ENCODE data around the gene MAP6D1.
"Not testable (repeated sequence)": the region's sequence is repeated elsewhere in the genome, so short reads cannot be mapped to it uniquely, and the experiment has no call there.

Gene MAP6D1

GRCh38 chr3:183799461-183799860 is 25.9 kb downstream of the MAP6D1 start:
- no peak for DNase-seq (ENCODE audit: low read depth in 3 of 3)

DNA sequence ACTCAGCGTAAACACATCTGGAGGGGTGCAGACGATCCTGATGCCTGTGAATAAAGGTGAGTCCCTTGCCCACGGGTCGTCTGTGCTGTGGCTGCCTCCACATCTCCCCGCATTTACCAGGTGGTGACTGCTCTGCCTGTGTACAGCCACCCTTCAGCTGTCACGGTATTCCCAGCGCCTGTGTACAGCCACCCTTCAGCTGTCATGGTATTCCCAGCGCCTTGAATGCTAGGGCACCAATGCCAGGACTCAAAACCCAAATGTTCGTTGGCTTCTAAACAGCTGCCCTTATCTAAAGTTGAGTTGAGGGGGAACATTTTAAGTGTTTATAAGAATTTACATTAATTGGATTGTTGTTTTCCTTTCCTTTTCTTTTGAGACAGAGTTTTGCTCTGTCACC is 27.4 kb downstream of the MAP6D1 start:
- DNase-seq (ENCODE audit: low read depth in 3 of 3) = no peak

- no peak for DNase-seq (ENCODE audit: low read depth in 3 of 3)
Measured at GRCh38 chr3:183796372-183796771, 29.0 kb downstream of the MAP6D1 start.

DNA sequence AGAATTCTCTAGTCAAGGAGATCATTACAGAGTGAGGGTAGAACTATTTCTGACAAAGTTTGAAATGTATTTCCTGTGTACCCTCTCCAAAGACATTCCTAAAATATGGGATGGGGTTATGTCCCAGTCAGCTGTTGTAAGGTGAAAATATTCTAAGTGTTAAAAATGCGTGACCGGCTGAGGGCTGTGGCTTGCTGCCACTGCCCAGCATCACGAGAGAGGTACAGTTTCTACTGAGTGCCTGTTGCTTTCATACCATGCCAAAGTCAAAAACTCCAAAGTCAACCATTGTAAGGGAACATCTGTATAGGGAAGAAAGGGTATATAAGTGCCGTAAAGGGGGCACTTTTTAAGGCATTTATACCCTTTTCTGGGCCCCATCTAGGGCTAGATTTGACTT is 30.9 kb downstream of the MAP6D1 start:
- DNase-seq (ENCODE audit: low read depth in 3 of 3) = no peak

GRCh38 chr3:183792976-183793375 is 32.4 kb downstream of the MAP6D1 start:
- DNase-seq (ENCODE audit: low read depth in 3 of 3) = no peak

- DNase-seq (ENCODE audit: low read depth in 3 of 3) = no peak
Measured at GRCh38 chr3:183790700-183791099, 34.7 kb downstream of the MAP6D1 start.

DNA sequence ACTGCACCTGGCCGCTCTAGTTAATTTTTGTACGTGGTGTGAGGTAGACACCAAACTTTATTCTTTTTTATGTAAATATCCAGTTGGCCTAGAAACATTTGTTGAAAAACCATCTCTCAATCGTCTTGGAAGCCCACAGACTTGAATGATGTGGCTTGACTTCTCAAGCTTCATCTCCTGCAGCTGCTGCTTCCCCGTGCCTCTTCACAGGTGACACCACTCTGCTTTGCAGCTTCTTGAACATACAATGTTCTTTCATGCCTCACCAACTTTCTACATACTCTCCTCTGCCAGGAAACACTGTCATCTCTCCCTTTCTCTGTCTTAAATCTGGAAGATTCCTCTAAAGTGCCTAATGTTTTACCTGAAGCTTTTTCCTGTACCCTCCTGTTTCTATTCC is 35.6 kb downstream of the MAP6D1 start:
- DNase-seq (ENCODE audit: low read depth in 3 of 3) = no peak

DNA sequence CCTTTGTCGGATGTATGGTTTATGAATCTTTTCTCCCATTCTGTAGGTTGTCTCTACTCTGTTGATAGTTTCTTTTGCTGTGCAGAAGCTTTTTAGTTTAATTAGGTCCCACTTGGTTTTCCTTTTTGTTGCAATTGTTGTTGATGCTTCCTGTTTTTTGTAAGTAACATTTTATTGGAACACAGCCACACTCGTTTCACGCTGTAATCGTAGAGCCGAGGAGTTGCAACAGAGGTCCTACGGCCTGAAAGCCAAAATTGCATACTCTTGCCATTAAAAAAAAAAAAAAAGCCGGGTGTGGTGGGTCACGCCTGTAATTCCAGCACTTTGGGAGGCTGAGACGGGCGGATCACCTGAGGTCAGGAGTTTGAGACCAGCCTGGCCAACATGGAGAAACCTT is 40.9 kb downstream of the MAP6D1 start:
- DNase-seq (ENCODE audit: low read depth in 3 of 3) = not testable (repeated sequence)

DNA sequence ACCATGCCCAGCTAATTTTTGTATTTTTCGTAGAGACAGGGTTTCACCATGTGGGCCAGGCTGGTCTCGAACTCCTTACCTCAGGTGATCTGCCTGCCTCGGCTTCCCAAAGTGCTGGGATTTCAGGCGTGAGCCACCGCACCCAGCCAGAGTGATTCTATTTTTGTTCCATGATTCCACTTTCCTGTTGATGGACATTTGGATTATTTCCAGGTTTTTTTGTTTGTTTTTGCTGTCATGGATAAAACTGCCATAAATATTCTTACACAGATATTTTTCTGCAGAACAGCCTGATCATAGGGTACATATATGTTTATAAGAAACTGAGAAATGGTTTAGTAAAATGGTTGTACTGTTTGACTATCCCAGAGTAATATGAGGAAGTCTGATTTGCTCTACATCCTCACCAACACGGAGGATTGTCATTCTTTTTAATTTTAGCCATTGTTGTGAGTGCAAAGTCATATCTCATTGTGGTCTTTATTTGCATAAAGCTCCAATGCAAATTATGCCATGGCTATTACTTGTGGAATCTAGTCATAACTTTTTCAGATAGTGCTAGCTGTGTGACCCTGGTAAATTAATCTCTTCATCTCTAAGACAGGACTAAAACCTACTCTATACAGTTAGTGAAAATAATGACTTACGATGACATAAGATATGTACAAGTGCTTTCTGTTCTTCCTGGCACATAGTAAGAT is 42.7 kb downstream of the MAP6D1 start:
- no peak for DNase-seq (ENCODE audit: low read depth in 3 of 3)

DNA sequence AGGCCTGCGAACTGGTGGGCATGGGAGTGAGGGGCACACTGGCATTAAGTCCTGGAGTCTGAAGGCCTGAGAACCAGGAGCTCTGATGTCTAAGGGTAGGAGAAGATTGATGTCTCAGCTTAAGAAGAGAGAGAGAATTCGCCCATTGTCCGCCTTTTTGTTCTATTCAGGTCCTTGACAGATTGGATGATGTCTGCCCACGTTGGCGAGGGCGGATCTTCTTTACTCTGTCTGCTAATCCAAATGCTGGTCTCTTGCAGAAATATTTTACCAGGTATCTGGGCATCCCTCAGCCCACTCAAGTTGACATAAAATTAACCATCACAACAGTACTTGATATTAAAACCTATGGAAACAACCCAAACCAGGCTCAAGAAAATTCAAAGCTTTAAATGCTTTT is 44.1 kb downstream of the MAP6D1 start:
- DNase-seq (ENCODE audit: low read depth in 3 of 3) = no peak

- DNase-seq (ENCODE audit: low read depth in 3 of 3) = no peak
Measured at GRCh38 chr3:183779896-183780465, 45.4 kb downstream of the MAP6D1 start.

GRCh38 chr3:183777016-183777618 is 48.3 kb downstream of the MAP6D1 start:
- no peak for DNase-seq (ENCODE audit: low read depth in 3 of 3)

DNA sequence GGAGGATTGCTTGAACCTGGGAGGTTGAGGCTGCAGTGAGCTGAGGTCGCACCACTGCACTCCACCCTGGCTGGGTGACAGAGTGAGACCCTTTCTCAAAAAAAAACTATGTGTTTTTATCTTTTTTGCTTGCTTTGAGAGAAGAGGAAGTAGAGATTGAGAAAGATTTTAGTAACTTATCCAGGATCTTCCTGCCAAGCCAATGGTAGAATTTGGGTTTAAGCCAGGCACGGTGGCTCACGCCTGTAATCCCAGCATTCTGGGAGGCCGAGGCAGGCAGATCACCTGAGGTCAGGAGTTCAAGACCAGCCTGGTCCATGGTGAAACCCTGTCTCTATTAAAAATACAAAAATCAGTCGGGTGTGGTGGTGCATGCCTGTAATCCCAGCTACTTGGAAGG is 48.9 kb downstream of the MAP6D1 start:
- not testable (repeated sequence) for DNase-seq (ENCODE audit: low read depth in 3 of 3)

GRCh38 chr3:183775781-183776180 is 49.6 kb downstream of the MAP6D1 start:
- no peak for DNase-seq (ENCODE audit: low read depth in 3 of 3)

DNA sequence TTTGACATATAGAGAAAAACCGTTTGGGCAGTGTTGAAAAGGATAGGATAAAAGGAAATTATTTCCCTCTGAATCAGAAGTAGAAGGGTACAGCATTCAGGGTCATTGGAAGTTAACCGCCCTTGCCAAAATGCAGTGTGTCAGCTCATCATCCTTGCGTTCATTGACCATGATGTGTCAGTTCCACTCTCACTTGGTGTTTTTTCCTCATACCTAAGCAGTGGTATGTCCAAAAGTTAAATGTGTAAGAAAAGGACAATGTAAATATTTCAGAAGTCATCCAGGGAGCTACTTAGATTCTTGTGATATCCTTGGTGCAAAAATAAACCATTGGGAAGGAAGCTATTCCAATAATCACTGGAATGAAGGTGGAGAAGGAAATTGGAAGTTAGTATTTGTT is 50.7 kb downstream of the MAP6D1 start:
- no peak for DNase-seq (ENCODE audit: low read depth in 3 of 3)

- DNase-seq (ENCODE audit: low read depth in 3 of 3) = no peak
Measured at GRCh38 chr3:183769453-183769852, 55.9 kb downstream of the MAP6D1 start.

DNA sequence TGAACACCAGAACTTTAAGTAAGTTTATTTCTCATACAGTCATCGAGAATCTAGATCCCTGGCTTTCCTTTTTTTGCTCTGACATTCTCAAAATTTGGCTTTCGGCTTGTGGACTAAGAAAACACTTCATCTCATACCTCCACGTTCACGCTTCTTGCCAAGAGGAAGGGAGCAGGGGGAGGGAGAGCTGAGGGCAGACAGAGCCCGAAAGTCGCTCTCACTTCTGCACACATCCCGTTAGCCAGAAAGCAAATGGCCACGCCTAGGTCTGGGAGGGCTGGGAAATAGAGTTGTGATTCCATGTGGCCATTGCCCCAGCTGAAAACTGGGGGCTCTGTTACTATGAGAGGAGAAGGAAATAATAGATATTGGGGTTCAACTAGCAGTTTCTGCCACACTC is 57.3 kb downstream of the MAP6D1 start:
- no peak for DNase-seq (ENCODE audit: low read depth in 3 of 3)

DNA sequence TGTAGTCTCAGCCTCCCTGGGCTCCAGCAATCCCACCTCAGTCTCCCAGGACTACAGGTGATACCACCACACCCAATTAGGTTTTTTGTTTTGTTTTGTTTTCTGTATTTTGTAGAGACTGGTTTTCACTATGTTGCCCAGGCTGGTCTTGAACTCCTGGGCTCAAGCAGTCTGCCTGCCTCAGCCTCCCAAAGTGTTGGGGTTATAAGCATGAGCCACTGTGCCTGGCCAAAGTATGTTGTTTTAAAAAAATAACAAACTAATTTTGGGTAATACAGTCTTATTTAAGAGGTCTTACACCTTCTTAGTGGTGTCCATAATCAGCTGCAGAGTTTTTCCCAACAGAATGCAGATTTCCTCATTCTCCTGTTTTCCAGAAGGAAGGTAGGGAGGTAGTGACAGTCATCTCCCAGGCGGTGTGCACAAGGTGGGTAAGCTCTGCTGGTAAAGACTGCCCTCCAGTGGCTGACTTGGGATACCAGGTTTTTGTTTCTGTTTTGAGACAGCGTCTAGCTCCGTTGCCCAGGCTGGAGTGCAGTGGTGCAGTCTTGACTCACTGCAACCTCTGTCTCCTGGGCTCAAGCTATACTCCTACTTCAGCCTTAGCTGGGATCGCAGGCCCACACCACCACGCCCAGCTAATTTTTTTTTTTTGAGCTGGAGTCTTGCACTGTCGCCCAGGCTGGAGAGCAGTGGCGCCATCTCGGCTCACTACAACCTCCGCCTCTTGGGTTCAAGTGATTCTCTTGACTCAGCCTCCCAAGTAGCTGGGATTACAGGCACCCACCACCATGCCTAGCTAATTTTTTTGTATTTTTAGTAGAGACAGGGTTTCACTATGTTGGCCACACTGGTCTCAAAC is 58.4 kb downstream of the MAP6D1 start:
- peak; percentile 39 to 56 (median 50) for DNase-seq (ENCODE audit: low read depth in 3 of 3)

DNA sequence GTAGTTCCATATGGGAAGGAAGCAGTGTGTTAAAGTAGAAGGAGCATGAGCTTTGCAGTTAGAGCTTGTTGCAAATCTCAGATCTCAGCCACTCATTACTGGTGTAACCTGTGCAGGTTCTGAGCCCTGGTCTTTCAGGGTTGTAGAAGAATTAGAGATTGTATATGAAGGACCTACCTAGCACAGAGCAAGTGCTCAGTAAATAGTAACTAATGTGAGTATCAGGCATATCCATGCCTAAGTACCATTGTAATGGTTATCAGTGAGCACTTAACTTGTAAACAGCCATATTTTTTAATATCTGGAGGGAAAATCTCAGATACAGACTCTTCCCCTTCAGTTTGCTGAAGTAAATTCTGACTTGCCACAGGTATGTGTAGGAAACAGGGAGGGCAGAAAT is 59.3 kb downstream of the MAP6D1 start:
- no peak for DNase-seq (ENCODE audit: low read depth in 3 of 3)

Measured in stimulated activated CD4-positive, alpha-beta T cell treated with anti-CD3 and anti-CD28 coated beads, TNF-alpha, amount 100 ng/mL, for 48 hours (primary cell).